GM18909 (cell line): ENCODE measurements around the gene ASCL2.

ENCODE experiments used
- ATAC-seq: cut with Tn5 transposase; IDR thresholded peaks from one replicate; pipeline ENCODE4 v1.9.1; 2021; ENCODE audit warnings: mild to moderate bottlenecking; ENCODE audit not compliant: unreplicated experiment, poor library complexity

Gene ASCL2

GRCh38 chr11:2270322-2271076 is at the start of gene ASCL2:
Gene ASCL2 (minus strand): TSS chr11:2270588. CDS start chr11:2270332, 256 bp downstream.
- no peak for ATAC-seq

GRCh38 chr11:2319791-2320472 is 49.5 kb upstream of the ASCL2 start:
- ATAC-seq: no peak

GRCh38 chr11:2318707-2319106 is 48.3 kb upstream of the ASCL2 start:
- no peak for ATAC-seq

GRCh38 chr11:2318123-2318522 is 47.7 kb upstream of the ASCL2 start:
- ATAC-seq: no peak

GRCh38 chr11:2317354-2318050 is 47.1 kb upstream of the ASCL2 start:
- no peak for ATAC-seq

- no peak for ATAC-seq
Observed at GRCh38 chr11:2316963-2317244, 46.5 kb upstream of the ASCL2 start.

GRCh38 chr11:2316169-2316962 is 46.0 kb upstream of the ASCL2 start:
- no peak for ATAC-seq

- ATAC-seq: no peak
Observed at GRCh38 chr11:2315395-2316168, 45.2 kb upstream of the ASCL2 start.

GRCh38 chr11:2314525-2315394 is 44.4 kb upstream of the ASCL2 start:
- ATAC-seq: no peak

GRCh38 chr11:2314136-2314524 is 43.7 kb upstream of the ASCL2 start:
- no peak for ATAC-seq

- ATAC-seq: no peak
Observed at GRCh38 chr11:2313051-2313951, 42.9 kb upstream of the ASCL2 start.

GRCh38 chr11:2312232-2313042 is 42.0 kb upstream of the ASCL2 start:
- ATAC-seq: no peak

GRCh38 chr11:2311353-2312133 is 41.2 kb upstream of the ASCL2 start:
- no peak for ATAC-seq

- no peak for ATAC-seq
Observed at GRCh38 chr11:2310786-2311352, 40.5 kb upstream of the ASCL2 start.

GRCh38 chr11:2310073-2310785 is 39.8 kb upstream of the ASCL2 start:
- ATAC-seq: no peak
